Measurements from ENCODE around the gene STAT3.
A peak's percentile ranks its signal among the peaks of the same experiment; 100 is the strongest.
"Not testable (repeated sequence)": the region's sequence is repeated elsewhere in the genome, so short reads cannot be mapped to it uniquely, and the experiment has no call there.

STAT3 gene

GRCh38 chr17:42386777-42387657 lies 1.2 kb downstream of the STAT3 start:
- Histone ChIP-seq H3K27me3 (ENCODE audit: control insufficient read depth, insufficient read depth, low read length, poor library complexity, severe bottlenecking) (no peaks in the 10 kb centered on the region), H3K27ac (ENCODE audit: insufficient read depth, low read depth, low read length, poor library complexity, severe bottlenecking) (no peak overlapping the region), H3K36me3 (ENCODE audit: control insufficient read depth, insufficient read depth, low read length) (no peaks in the 10 kb centered on the region), H3K9me3 (ENCODE audit: control insufficient read depth, low read length) (no peaks in the 10 kb centered on the region), H3K4me3 (ENCODE audit: insufficient read depth, low read depth, low read length) (peak overlapping the region; percentile 89), H3K4me1 (ENCODE audit: control insufficient read depth, insufficient read depth, low read length) (no peaks in the 10 kb centered on the region)
- 9% methylated on average over 7 to 8 of the region's 8 CpGs for WGBS, 2 experiments

- Histone ChIP-seq H3K4me1 (ENCODE audit: control insufficient read depth, insufficient read depth, low read length) (no peaks in the 10 kb centered on the region), H3K36me3 (ENCODE audit: control insufficient read depth, insufficient read depth, low read length) (no peaks in the 10 kb centered on the region), H3K9me3 (ENCODE audit: control insufficient read depth, low read length) (no peaks in the 10 kb centered on the region), H3K4me3 (ENCODE audit: insufficient read depth, low read depth, low read length) (no peak overlapping the region), H3K27ac (ENCODE audit: insufficient read depth, low read depth, low read length, poor library complexity, severe bottlenecking) (no peak overlapping the region), H3K27me3 (ENCODE audit: control insufficient read depth, insufficient read depth, low read length, poor library complexity, severe bottlenecking) (no peaks in the 10 kb centered on the region)
- WGBS, 2 experiments, result 81 to 83% methylated on average over 3 of the region's 3 CpGs
These were observed 6.3 kb downstream of the STAT3 start for GRCh38 chr17:42381898-42382297.

- H3K9me3 ChIP-seq (ENCODE audit: control insufficient read depth, low read length), result no peaks in the 10 kb centered on the region
- no peaks in the 10 kb centered on the region for H3K36me3 ChIP-seq (ENCODE audit: control insufficient read depth, insufficient read depth, low read length)
- WGBS, 2 experiments, result 92 to 96% methylated on average over 3 of the region's 3 CpGs
These were observed 7.3 kb downstream of the STAT3 start for GRCh38 chr17:42380935-42381334.

GRCh38 chr17:42378959-42379594 lies 9.2 kb downstream of the STAT3 start:
- Histone ChIP-seq H3K27me3 (ENCODE audit: control insufficient read depth, insufficient read depth, low read length, poor library complexity, severe bottlenecking) (no peaks in the 10 kb centered on the region), H3K36me3 (ENCODE audit: control insufficient read depth, insufficient read depth, low read length) (no peaks in the 10 kb centered on the region), H3K4me1 (ENCODE audit: control insufficient read depth, insufficient read depth, low read length) (no peaks in the 10 kb centered on the region), H3K4me3 (ENCODE audit: insufficient read depth, low read depth, low read length) (no peak overlapping the region), H3K27ac (ENCODE audit: insufficient read depth, low read depth, low read length, poor library complexity, severe bottlenecking) (no peak overlapping the region), H3K9me3 (ENCODE audit: control insufficient read depth, low read length) (no peaks in the 10 kb centered on the region)
- WGBS, 2 experiments, result 58 to 69% methylated on average over 6 of the region's 6 CpGs

More at GRCh38 chr17:42380935-42381334, 7.3 kb downstream of the STAT3 start:
- Histone ChIP-seq H3K4me3 (ENCODE audit: insufficient read depth, low read depth, low read length) (no peak overlapping the region), H3K27ac (ENCODE audit: insufficient read depth, low read depth, low read length, poor library complexity, severe bottlenecking) (no peak overlapping the region), H3K27me3 (ENCODE audit: control insufficient read depth, insufficient read depth, low read length, poor library complexity, severe bottlenecking) (no peaks in the 10 kb centered on the region), H3K4me1 (ENCODE audit: control insufficient read depth, insufficient read depth, low read length) (no peaks in the 10 kb centered on the region)

GRCh38 chr17:42378359-42378958 lies 9.8 kb downstream of the STAT3 start:
- Histone ChIP-seq H3K36me3 (ENCODE audit: control insufficient read depth, insufficient read depth, low read length) (no peaks in the 10 kb centered on the region), H3K4me3 (ENCODE audit: insufficient read depth, low read depth, low read length) (no peak overlapping the region), H3K27me3 (ENCODE audit: control insufficient read depth, insufficient read depth, low read length, poor library complexity, severe bottlenecking) (no peaks in the 10 kb centered on the region)

GRCh38 chr17:42373896-42374295 lies 14.3 kb downstream of the STAT3 start:
- peaks cover 9% of the 10 kb centered on the region for H3K36me3 ChIP-seq (ENCODE audit: control insufficient read depth, insufficient read depth, low read length)
- no peaks in the 10 kb centered on the region for H3K9me3 ChIP-seq (ENCODE audit: control insufficient read depth, low read length)
- H3K4me1 ChIP-seq (ENCODE audit: control insufficient read depth, insufficient read depth, low read length), result no peaks in the 10 kb centered on the region
- H3K27me3 ChIP-seq (ENCODE audit: control insufficient read depth, insufficient read depth, low read length, poor library complexity, severe bottlenecking), result no peaks in the 10 kb centered on the region
- whole genome bisulfite sequencing, 2 experiments, result 100% methylated on average over 1 of the region's 1 CpG
- H3K4me3 ChIP-seq (ENCODE audit: insufficient read depth, low read depth, low read length), result no peak overlapping the region
- H3K27ac ChIP-seq (ENCODE audit: insufficient read depth, low read depth, low read length, poor library complexity, severe bottlenecking), result no peak overlapping the region

More at GRCh38 chr17:42378359-42378958, 9.8 kb downstream of the STAT3 start:
- 89 to 90% methylated on average over 10 of the region's 10 CpGs for WGBS, 2 experiments
- Histone ChIP-seq H3K9me3 (ENCODE audit: control insufficient read depth, low read length) (no peaks in the 10 kb centered on the region), H3K27ac (ENCODE audit: insufficient read depth, low read depth, low read length, poor library complexity, severe bottlenecking) (no peak overlapping the region), H3K4me1 (ENCODE audit: control insufficient read depth, insufficient read depth, low read length) (no peaks in the 10 kb centered on the region)

- Histone ChIP-seq H3K27me3 (ENCODE audit: control insufficient read depth, insufficient read depth, low read length, poor library complexity, severe bottlenecking) (no peaks in the 10 kb centered on the region), H3K9me3 (ENCODE audit: control insufficient read depth, low read length) (no peaks in the 10 kb centered on the region), H3K4me3 (ENCODE audit: insufficient read depth, low read depth, low read length) (no peak overlapping the region), H3K4me1 (ENCODE audit: control insufficient read depth, insufficient read depth, low read length) (no peaks in the 10 kb centered on the region), H3K36me3 (ENCODE audit: control insufficient read depth, insufficient read depth, low read length) (peaks cover 9% of the 10 kb centered on the region), H3K27ac (ENCODE audit: insufficient read depth, low read depth, low read length, poor library complexity, severe bottlenecking) (no peak overlapping the region)
These were observed 16.1 kb downstream of the STAT3 start for GRCh38 chr17:42372142-42372541.

- not testable (repeated sequence) for H3K4me3 ChIP-seq (ENCODE audit: insufficient read depth, low read depth, low read length); H3K36me3 ChIP-seq (ENCODE audit: control insufficient read depth, insufficient read depth, low read length)
- WGBS, 2 experiments, result 80 to 84% methylated on average over 12 of the region's 12 CpGs
These were observed 19.3 kb downstream of the STAT3 start for GRCh38 chr17:42368797-42369561.

GRCh38 chr17:42368310-42368709 lies 19.9 kb downstream of the STAT3 start:
- not testable (repeated sequence) for H3K36me3 ChIP-seq (ENCODE audit: control insufficient read depth, insufficient read depth, low read length); H3K4me1 ChIP-seq (ENCODE audit: control insufficient read depth, insufficient read depth, low read length); H3K4me3 ChIP-seq (ENCODE audit: insufficient read depth, low read depth, low read length); H3K27me3 ChIP-seq (ENCODE audit: control insufficient read depth, insufficient read depth, low read length, poor library complexity, severe bottlenecking); H3K27ac ChIP-seq (ENCODE audit: insufficient read depth, low read depth, low read length, poor library complexity, severe bottlenecking); H3K9me3 ChIP-seq (ENCODE audit: control insufficient read depth, low read length)
- 88 to 92% methylated on average over 5 of the region's 5 CpGs for WGBS, 2 experiments

More at GRCh38 chr17:42368797-42369561, 19.3 kb downstream of the STAT3 start:
- not testable (repeated sequence) for H3K9me3 ChIP-seq (ENCODE audit: control insufficient read depth, low read length); H3K27ac ChIP-seq (ENCODE audit: insufficient read depth, low read depth, low read length, poor library complexity, severe bottlenecking); H3K27me3 ChIP-seq (ENCODE audit: control insufficient read depth, insufficient read depth, low read length, poor library complexity, severe bottlenecking); H3K4me1 ChIP-seq (ENCODE audit: control insufficient read depth, insufficient read depth, low read length)
